Measurements from ENCODE around the gene RALGAPB.

DNA sequence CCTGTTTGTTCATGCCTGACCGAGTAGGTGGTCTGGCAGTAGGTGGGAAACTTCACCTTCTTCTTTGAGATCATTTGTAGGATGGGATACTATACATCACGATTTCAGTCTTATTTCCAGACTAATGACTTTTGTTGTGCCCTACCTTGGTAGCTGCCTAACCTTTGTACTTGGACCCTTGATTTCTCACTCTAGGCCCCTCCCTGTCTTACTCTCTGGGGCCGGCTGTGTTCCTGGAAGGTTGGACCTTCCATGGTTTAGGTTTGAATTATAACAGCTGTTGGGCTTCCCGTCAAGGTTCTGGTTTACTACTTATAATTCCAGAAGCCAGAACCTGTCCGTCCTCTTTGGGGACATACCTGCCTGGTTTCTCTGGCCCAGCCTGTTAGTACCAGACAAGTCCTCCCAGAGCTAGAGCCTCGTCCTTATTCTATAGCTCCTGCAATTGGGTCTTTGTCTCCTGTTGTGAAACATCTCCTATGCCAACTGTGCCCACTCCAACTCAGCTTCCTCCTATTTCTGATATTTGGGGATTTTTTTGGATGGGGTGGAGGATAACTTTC lies 93.5 kb downstream of the RALGAPB start:
- TF ChIP-seq, protein P1, sequence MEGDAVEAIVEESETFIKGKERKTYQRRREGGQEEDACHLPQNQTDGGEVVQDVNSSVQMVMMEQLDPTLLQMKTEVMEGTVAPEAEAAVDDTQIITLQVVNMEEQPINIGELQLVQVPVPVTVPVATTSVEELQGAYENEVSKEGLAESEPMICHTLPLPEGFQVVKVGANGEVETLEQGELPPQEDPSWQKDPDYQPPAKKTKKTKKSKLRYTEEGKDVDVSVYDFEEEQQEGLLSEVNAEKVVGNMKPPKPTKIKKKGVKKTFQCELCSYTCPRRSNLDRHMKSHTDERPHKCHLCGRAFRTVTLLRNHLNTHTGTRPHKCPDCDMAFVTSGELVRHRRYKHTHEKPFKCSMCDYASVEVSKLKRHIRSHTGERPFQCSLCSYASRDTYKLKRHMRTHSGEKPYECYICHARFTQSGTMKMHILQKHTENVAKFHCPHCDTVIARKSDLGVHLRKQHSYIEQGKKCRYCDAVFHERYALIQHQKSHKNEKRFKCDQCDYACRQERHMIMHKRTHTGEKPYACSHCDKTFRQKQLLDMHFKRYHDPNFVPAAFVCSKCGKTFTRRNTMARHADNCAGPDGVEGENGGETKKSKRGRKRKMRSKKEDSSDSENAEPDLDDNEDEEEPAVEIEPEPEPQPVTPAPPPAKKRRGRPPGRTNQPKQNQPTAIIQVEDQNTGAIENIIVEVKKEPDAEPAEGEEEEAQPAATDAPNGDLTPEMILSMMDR (IDR thresholded peaks at IDR 0.05; ENCODE audit: low read length), result no peak
- no peak for TF ChIP-seq EZH2phosphoT487 (IDR thresholded peaks at IDR 0.05; ENCODE audit: low read length)

Measured in MM.1S (cell line).